HG03565 (cell line): ENCODE measurements around the gene AIRE.
"Not testable (repeated sequence)": the region's sequence is repeated elsewhere in the genome, so short reads cannot be mapped to it uniquely, and the experiment has no call there.

ENCODE experiments used
- ATAC-seq: cut with Tn5 transposase; IDR thresholded peaks from one replicate; pipeline ENCODE4 v1.9.1; 2021; ENCODE audit warnings: mild to moderate bottlenecking, moderate library complexity; ENCODE audit not compliant: unreplicated experiment

AIRE gene

DNA sequence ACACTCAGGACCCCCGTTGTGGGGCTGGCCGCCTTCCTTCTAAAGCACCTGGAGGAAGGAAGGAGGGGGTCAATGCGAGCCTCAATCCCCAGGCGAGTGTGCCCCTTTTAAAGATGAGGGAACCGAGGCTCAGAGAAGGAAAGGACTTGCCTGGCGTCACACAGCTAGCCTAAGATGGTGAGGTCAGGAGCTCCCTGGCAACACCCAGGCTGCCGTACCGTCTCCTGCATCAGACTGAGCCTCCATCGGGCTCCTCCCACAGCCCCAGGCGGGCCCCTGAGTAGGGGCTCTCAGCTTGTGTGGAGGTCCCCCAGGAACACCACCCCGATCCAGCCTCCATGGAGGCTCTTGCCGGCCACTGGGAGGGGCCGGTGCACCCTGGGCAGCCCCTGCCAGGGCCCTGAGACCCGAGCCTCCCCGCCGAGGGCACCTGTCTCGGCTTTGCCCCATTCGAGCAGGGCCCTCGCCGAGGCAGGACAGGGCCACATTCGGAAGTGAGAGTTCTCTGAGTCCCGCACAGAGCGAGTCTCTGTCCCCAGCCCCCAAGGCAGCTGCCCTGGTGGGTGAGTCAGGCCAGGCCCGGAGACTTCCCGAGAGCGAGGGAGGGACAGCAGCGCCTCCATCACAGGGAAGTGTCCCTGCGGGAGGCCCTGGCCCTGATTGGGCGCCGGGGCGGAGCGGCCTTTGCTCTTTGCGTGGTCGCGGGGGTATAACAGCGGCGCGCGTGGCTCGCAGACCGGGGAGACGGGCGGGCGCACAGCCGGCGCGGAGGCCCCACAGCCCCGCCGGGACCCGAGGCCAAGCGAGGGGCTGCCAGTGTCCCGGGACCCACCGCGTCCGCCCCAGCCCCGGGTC lies at the start of gene AIRE:
AIRE (plus strand) TSS at position 739 of the 855 bp plus-strand sequence. CDS start 131 bp downstream, outside the sequence.
- ATAC-seq, result no peak

DNA sequence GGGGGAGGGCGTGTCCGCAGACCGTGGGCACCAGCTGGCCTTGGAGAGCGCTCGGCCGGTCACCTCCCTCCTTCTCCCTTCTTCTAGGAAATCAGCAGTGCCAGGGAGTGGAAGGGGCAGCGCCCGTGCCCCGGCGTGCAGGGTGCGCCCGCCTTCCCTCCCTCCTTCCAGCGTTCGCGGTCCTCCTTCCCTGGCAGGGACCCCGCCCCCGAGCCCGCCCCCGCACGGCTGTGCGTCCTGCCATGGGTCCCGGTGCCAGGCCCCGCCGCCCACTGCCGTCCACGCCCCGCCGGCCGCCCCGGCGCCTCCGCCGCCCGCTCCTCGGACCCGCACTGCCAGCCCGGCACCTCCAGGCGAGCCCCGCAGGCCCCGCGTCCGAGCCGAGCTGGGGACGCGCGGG lies 45.3 kb upstream of the AIRE start:
- ATAC-seq, result not testable (repeated sequence)

DNA sequence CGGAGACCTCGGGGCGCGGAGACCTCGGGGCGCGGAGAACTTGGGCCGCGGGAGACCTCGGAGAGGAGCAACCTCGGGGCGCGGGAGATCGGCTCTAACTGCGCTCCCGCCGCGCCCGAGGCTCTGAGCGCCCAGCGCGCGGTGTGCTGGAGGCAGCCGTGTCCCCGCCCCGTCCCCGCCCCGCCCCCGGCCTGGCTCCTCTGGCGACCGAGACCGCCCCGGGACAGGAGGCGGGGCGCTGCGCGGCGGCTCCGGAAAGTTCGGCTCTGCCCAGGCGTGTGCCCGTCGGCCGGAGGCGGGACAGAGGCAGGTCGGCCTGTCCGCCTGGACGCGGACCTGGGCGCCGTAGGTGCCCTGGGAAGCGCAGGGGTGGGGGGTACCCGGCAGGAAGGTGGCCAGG lies 44.8 kb upstream of the AIRE start, which contains the start of gene ICOSLG:
ICOSLG (minus strand) TSS at position 102 of the 400 bp plus-strand sequence. CDS start 126 bp downstream, outside the sequence.
- ATAC-seq, result not testable (repeated sequence)

DNA sequence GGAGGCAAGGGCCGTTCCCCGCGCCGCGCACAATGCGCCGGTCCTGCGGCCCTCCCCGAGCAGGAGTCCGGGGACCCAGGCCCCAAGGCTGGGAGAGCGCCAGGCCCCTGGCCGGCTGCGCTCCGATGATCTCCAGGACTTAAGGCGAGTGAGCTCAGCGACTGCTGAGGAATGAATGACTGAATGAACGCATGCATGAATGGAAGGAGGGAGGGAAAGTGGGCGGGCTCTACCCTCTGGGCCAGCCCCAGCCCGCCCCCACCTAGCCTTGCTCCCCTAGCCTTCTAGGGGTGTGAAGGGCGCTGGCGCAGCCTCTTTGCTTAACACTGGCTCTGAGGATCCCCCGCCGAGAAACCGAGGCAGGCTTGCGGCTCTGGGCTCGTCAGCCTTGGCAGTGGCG lies 44.4 kb upstream of the AIRE start:
- not testable (repeated sequence) for ATAC-seq

DNA sequence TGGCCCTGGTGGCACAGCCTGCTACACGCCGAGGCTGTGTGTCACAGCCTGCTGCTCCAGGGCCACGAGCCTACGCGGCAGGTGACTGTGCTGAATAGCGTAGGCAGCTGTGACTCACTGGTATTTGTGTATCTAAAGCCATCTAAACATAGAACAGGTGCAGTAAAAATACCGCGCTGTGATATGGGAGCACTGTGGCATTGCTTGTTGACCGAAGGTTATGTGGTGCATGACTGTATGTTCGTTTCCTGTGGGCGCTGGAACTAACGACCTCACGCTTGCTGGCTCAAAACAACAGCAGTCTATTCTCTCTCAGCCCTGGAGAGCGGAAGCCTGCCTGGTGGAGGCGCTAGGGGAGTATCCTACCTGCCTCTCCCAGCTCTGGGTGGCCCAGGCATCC lies 41.7 kb upstream of the AIRE start:
- ATAC-seq, result peak; percentile 47

DNA sequence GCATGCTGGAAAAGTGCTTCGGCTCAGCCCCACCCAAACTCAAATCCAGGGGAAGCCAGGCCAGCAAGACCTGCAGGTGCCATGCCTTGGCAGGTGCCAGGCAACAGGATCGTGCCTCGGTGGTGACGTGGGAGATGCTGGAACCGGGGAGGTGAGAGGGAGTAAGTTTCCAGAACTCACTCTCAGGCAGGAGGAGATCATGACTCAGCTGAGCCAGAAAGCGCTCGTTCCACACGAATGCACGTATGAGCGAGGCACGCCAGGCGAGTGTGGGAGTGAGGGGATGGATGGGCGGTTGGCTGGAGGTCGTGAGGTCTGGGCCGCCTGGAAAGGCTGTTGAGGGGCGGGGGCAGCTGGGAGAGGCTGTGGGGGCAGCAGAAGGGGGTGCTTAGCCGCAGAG lies 37.8 kb upstream of the AIRE start:
- not testable (repeated sequence) for ATAC-seq

DNA sequence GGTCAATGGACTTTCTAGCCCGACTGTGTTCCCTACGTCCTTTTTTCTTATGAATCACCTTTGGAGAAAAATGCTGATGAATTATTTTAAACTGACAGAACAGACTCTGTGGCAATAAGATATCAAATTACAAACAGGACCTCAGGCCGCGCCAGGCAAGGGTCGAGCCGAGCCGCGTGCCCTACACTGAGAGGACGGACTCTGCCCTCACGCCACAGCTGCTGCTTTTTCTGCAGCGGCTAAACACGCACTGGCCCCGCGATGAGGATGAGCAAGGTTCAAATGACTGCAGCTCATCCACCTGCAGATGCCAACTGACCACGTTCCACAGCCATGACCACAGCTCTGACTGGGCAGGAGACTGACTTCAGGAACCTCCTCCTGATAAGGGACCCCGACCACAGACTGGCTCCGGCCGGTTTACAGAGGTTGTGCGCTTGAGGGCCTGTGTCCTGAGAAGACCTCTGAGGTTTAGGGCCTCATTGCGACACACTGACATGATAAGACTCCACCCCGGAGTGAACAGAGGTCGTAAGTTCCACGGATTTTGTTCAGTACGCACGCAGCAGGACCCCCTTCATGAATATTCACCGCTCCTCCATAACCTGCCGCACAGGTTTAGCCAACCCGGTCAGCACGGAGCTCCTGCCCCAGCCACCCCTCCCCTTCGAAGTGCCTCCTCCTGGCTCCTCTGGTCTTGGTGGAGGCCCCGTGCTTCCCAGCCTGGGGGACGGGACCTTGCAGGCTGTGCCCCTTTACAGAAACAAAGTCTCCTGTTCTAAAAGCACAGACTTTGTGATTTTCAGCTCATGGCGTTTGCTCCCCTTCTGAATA lies 36.3 kb upstream of the AIRE start:
- not testable (repeated sequence) for ATAC-seq

DNA sequence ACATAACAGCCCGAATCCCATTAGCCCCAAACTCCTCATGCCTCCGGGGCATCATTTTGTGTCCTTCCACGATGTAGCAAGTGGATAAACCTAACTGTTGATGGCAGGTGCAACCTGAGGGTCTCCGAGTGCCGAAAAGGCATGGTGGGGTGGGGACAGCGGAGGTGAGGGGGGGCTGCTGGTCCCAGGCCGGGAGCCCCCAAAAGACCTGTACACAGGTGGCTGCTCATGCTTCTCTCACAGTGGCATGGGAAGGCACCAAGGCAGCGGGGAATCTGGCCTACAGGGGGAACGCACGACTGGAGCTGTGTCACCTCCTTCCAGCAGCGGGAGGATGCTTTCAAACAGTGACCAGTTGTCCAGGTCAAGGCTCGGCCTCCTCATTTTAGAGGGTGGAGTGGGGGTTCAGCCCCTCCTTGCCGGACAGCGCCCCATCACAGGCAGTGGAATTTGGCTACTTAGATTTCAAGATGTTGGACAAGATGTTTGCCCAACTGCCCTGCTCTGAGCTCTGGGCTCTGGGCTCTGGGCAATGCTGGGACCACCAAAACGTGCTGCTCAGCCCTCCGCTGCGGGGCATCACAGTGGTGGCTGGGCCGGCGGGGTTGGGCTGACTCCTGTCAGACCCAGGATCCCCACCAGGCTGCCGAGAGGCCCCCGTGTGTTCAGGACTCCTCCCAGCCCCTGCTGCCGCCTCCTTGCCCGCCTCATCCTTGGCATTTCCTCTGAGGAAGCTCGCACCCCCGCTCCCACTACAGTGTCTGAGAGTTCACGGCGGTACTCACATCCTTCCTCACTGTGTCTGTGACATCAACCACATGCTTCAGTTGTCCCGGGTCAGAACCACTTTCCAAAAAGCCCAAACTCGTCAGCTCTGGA lies 31.6 kb upstream of the AIRE start:
- ATAC-seq, result no peak

DNA sequence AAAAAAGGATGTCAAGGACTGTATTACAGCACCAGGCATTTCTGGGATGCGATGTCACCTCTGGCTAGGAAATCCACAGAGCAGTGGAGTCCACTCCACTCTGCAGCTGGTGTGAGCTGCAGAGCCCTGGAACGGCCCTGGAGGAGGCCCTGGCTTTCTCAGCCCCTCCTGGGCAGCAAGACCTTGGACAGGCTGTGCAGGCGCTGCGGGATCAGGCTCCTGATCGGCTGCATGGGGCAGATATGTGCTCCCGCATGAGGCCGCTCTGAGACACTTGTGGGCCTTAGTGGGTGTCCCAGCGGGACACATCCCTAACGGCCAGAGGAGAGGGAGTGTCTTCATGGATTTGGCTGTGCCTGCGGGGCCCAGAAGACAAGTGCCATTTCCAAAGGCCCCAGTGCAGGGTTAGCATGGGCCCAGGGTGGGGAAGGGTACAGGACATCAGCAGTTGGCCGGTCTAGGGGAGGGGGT lies 30.1 kb upstream of the AIRE start:
- ATAC-seq, result no peak

DNA sequence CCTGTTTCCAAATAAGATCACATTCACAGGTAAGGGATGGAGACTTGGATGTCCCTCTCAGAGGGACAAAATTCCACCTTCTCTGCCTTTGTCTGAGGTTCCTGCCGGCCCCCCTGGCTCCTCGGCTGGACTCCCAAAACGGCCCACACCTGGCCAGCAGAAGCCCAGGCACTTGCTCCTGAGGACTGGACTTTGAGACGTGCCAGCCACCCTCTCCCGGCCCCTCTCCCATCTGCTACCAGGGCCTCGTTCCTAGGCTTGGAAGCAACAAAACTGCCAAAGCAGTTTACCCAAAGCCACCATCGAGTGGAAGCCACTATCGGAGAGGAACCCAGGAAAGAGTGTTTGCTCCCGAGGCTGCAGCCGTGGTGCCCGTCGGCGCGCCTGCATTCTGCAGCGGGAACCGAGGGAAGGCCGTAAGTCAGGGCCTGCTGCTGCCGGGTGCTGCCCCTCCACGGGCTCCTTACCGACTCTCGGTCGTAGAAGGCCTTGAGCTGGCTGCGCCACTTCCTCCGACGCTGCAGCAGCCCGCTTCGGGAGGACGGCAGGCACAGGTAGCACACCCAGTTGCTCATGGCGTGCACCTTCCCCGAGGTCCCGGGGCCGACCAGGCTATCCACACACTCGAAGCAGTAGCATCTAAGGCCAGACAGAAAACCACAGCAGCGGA lies 27.5 kb upstream of the AIRE start:
- no peak for ATAC-seq

DNA sequence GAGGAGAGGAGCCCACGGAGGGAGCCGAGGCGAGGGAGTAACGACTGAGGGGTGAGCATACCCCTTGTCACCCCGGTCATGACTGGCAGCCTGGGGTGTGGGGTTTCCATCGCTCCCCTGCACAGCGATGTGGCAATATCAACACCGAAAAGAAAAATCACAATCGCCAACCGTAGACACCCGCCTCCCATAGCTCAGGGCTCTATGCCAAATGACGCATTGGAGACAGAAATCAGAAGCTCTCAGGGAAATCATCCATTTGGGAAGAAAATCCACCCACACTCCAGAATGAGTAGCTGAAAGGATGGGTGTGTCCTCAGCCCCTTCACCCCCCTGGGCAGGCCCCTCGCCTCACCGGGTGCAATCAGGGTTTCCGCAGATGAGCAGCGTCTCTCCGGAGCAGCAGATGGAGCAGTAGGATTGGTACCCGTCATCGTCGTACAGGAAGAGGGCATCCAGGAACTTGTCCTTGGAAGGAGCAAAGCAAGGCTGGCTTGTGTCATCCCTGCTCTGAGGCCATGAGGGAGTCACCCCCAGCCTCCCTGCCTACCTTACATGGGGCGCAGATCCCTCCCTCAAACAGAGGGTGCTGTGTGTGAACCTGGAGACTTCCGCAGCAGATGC lies 26.5 kb upstream of the AIRE start:
- ATAC-seq, result no peak

DNA sequence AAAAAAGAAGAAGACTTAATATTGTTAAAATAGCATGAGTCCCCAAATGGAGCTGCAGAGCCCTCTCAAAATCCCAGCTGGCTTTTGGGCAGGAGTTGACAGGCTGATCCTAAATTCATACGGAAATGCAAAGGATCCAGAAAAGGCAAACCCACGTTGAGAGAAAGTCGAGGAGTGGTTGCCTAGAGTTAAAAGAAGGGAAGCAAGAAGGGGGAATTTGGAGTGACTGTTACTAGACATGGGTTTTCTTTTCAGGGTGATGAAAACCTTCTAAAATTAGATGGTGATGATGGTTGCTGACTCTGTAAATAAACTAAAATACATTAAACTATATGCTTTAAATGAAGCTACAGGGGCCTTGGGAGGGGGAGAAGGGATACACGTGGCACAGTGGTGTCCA lies 25.6 kb upstream of the AIRE start:
- ATAC-seq, result no peak

DNA sequence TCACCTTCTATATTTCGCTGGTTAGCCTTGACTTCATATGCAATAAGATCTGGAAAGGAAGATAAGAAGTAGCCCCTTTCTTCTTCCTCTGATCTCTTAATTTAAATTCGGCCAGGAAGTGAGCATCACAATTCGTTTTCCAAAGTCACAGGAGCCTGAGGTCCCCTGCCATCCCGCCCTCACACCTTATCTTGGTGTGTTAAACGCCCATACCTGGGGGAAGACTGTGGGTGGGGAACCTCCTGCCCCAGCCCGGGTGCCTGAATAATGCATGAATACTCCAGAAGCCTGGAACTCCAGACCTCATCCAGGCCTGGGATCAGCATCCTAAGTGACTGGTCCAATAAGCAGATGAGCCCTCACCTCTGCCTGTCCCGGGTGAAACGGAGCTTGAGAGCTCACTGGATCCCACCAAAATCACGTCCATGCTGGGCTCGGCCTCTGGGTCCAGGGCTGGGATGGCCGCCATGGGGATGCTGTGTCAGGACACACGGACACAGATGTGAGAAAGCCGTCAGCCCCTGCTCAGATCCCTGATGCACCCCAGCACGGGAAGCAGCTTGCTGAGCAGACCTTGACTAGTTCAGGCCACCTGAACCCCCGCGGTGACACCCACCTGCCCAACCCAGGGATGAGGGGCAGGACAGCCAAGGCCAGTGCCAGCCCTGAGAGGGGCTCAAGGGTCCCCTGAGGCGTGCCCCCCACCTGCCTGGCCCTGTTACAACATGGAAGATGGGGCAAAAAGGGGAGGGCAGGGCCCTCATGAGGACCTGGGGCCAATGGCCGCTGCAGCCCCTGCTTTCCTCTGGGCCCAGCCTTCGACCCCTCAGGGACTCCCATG lies 24.7 kb upstream of the AIRE start:
- ATAC-seq, result no peak

DNA sequence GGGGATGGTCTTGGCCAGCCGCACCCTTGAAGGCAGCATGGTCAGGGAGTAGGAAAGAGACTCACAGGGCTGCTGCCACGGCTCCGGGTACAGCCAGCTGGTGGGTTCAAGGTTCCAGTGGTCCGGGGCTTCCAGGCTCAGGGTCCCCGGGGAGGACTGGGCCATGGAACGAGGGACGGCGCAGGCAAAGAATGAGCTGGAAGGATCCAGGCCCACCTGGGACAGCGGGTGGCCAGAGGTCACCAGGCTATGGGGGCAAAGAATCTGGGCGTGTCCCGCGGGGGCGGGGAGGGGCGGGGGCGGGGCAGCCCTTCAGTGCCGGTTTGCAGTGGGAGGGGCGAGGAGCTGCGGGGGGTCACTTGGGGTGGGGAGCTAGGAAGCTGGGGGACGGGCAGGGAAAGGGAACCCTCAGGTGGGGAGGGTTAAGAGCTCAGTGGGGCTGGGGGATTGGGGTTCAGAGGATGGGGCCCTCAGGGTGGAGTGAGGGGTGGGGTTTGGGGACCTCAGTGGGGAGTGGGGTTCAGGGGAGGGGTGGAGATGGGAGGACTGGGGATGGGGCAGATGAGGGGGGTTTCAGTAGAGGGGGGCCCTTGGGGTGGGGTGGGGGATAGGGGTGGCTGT lies 23.9 kb upstream of the AIRE start, which contains the start of gene DNMT3L:
DNMT3L (minus strand) TSS at position 223 of the 621 bp plus-strand sequence. CDS start 638 bp downstream, outside the sequence.
- ATAC-seq, result no peak

DNA sequence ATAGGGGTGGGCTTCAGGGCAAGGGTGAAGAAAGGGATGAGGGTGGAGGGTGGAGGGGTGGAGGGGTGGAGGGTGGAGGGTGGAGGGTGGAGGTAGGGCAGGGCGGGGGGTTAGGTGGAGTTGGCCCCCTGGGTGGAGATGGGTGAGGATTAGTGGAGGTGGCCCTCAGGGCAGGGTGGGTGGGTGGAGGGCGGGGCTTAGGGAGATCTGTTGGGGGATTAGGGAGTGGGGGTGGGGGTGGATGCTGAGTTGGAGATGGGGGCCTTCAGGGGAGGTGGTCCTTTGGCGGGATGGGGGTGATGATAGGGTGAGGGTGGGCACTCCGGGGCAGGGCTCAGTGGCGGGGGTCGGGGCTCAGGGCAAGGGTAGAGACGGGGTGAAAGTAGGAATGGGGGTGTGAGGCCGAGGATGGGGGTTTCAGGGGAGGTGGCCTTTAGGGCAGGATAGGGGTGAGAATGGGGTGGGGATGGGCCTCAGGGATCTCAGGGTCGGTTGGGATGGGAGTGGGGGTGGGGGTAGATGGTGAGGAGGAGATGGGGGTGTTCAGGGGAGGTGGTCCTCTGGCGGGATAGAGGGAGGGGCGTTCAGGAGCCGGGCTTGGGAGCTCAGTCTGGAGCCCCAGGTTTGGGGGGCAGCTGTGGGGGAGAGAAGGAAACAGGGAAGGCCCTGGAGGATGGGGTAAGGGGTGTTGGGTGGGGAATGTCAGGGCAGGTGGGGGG lies 23.2 kb upstream of the AIRE start:
- no peak for ATAC-seq

DNA sequence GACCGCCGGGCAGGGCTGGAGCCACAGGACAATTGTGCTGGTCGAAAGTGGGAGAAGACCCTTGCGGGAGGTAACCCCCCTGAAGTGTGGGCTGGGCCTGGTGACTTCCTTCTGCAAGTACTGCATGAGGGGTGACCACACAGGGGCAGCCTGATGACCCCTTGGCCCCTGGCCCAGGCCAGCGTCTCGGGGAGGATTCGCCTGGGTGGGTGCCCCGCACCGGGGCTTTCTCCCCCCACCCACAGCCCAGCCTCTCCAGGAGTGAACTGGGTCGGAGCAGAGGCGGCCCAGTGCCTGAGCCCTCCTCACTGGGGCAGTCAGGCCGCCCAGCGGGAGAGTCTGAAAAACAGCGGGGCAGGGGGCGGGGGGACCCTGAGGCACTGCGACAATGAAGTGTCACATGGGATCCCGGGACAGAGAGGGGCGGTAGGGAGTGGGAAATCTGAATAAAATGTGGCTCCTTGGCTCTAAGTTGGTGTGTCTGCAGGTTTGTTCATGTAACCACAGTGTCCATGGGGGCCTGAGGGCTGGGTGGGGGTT lies 22.4 kb upstream of the AIRE start:
- ATAC-seq, result no peak

DNA sequence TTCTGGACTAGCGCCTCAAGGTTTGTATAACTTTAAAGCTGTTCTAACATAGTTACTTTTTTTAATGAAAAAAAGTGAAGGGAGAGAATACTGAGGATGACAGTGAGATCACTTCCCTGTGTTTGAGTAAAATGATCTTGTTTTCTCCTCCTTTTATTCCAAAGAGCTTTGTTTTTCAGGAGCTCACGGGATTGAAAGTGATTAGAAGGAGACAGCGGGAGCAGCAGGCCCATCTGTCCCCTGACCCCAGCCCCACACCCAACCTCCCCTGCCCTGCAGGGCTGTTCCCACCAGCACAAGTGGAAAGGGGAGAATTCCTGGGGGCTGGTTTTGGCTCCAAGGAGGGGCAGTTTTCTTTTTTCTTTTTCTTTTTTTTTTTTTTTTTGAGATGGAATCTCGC lies 21.9 kb upstream of the AIRE start:
- no peak for ATAC-seq
